Sigmoid colon (tissue), 4 donors: ENCODE measurements around the gene TMEM115.
A peak's percentile ranks its signal among the peaks of the same experiment; 100 is the strongest.

Experiments
- CTCF ChIP-seq, 4 experiments: fragments of 450-650 bp in 3 of 4; fragments of 200-600 bp in 1 of 4; IDR thresholded peaks; one replicate each; pipeline ENCODE4 v1.5.1; 2016 to 2019; ENCODE audit warnings: antibody characterized with exemption in 4 of 4, mild to moderate bottlenecking in 3 of 4, moderate library complexity in 2 of 4
- EP300 ChIP-seq, 4 donors: sonication (generic); formaldehyde crosslinking; IDR thresholded peaks; one replicate each; pipeline ENCODE4 v1.6.1; 2017; ENCODE audit warnings: antibody characterized with exemption in 4 of 4
- POLR2AphosphoS5 ChIP-seq, 4 donors: sonication (generic); formaldehyde crosslinking; IDR thresholded peaks; one replicate each; pipeline ENCODE4 v1.6.1; 2017; ENCODE audit warnings: antibody characterized with exemption in 4 of 4

GRCh38 chr3:50340448-50341329, 18.6 kb downstream of the TMEM115 start, which contains the start of gene RASSF1:
- TF ChIP-seq CTCF (IDR thresholded peaks at IDR 0.05) (no peak), POLR2AphosphoS5 (IDR thresholded peaks at IDR 0.05) (peak; percentile 40 to 71 (median 64)), EP300 (IDR thresholded peaks at IDR 0.05) (no peak)
